ENCODE results near the gene TMOD1.

- no peak for TF ChIP-seq CTCF (IDR thresholded peaks at IDR 0.05)
- TF ChIP-seq POLR2AphosphoS5 (IDR thresholded peaks at IDR 0.05; ENCODE audit: insufficient read depth in 1 of 2, low read depth in 1 of 2) = no peak
- TF ChIP-seq POLR2A (IDR thresholded peaks at IDR 0.05) = no peak
Measured at GRCh38 chr9:97627624-97628023, 126.2 kb downstream of the TMOD1 start.

Measured in vagina (tissue), 2 donors.